ENCODE data around the gene TCF19. TPM values are rescaled to one million over a fixed set of nuclear protein-coding genes. Genes with fewer than 3 reads are reported as not detected.
A peak's percentile ranks its signal among the peaks of the same experiment; 100 is the strongest.

TCF19 gene
- total and polyA plus RNA-seq, 2 experiments from 2014 or later = 18.3 to 28.4 TPM

GRCh38 chr6:31173406-31173805 is 15.0 kb downstream of the TCF19 start:
- DNase-seq = no peak
- H3F3A ChIP-seq (ENCODE audit: insufficient read depth) = peaks cover 18% of the 10 kb centered on the region; the same call in 1 of the 2 replicates
- H3K27me3 ChIP-seq (replicated peaks; ENCODE audit: insufficient read depth) = no peaks in the 10 kb centered on the region
- no peak overlapping the region for H3K9ac ChIP-seq
- TF ChIP-seq EZH2phosphoT487 (IDR thresholded peaks at IDR 0.05; ENCODE audit: insufficient read depth, low read depth) (no peak), EZH2 (IDR thresholded peaks at IDR 0.05; ENCODE audit: insufficient read depth, poor library complexity, severe bottlenecking) (no peak)
- no peak overlapping the region for H2AFZ ChIP-seq
- no peaks in the 10 kb centered on the region for H3K79me2 ChIP-seq (ENCODE audit: insufficient read depth)
- WGBS, 2 experiments (ENCODE audit: low coverage in 1 of 2, low lambda C conversion rate in 2 of 2, missing lambda C conversion rate in 2 of 2) = 66 to 75% methylated on average over 3 of the region's 3 CpGs
- no peaks in the 10 kb centered on the region for H3K9me3 ChIP-seq (ENCODE audit: low read depth)
- H3K9me2 ChIP-seq (ENCODE audit: insufficient read depth) = no peaks in the 10 kb centered on the region
- H3K36me3 ChIP-seq (ENCODE audit: low read depth) = no peaks in the 10 kb centered on the region
- H3K4me2 ChIP-seq (ENCODE audit: unreplicated experiment) = no peak overlapping the region
- in situ Hi-C loops (cut with MboI) = no loop called here
- H3K27ac ChIP-seq = no peak overlapping the region
- H3K4me3 ChIP-seq = no peak overlapping the region
- H4K20me1 ChIP-seq (ENCODE audit: insufficient read depth) = no peaks in the 10 kb centered on the region
- peaks cover 13% of the 10 kb centered on the region for H3K4me1 ChIP-seq (ENCODE audit: insufficient read depth)

GRCh38 chr6:31174378-31174777 is 16.0 kb downstream of the TCF19 start:
- H3K79me2 ChIP-seq (ENCODE audit: insufficient read depth) = no peaks in the 10 kb centered on the region
- 91 to 96% methylated on average over 5 of the region's 5 CpGs for WGBS, 2 experiments (ENCODE audit: low coverage in 1 of 2, low lambda C conversion rate in 2 of 2, missing lambda C conversion rate in 2 of 2)
- no peaks in the 10 kb centered on the region for H3K9me3 ChIP-seq (ENCODE audit: low read depth)
- H3K9ac ChIP-seq = no peak overlapping the region
- in situ Hi-C loops (cut with MboI) = no loop called here
- no peak overlapping the region for H2AFZ ChIP-seq
- no peak for DNase-seq
- no peaks in the 10 kb centered on the region for H4K20me1 ChIP-seq (ENCODE audit: insufficient read depth)
- no peaks in the 10 kb centered on the region for H3K27me3 ChIP-seq (replicated peaks; ENCODE audit: insufficient read depth)
- H3K27ac ChIP-seq = no peak overlapping the region
- peaks cover 12% of the 10 kb centered on the region; the same call in 1 of the 2 replicates for H3F3A ChIP-seq (ENCODE audit: insufficient read depth)
- no peak for TF ChIP-seq EZH2 (IDR thresholded peaks at IDR 0.05; ENCODE audit: insufficient read depth, poor library complexity, severe bottlenecking)
- TF ChIP-seq EZH2phosphoT487 (IDR thresholded peaks at IDR 0.05; ENCODE audit: insufficient read depth, low read depth) = no peak
- no peak overlapping the region for H3K4me3 ChIP-seq
- no peak overlapping the region for H3K4me2 ChIP-seq (ENCODE audit: unreplicated experiment)
- no peaks in the 10 kb centered on the region for H3K36me3 ChIP-seq (ENCODE audit: low read depth)
- no peaks in the 10 kb centered on the region for H3K9me2 ChIP-seq (ENCODE audit: insufficient read depth)
- H3K4me1 ChIP-seq (ENCODE audit: insufficient read depth) = peaks cover 13% of the 10 kb centered on the region

GRCh38 chr6:31175971-31176370 is 17.6 kb downstream of the TCF19 start:
- peak overlapping the region; percentile 51 for H3K27ac ChIP-seq
- TF ChIP-seq EZH2 (IDR thresholded peaks at IDR 0.05; ENCODE audit: insufficient read depth, poor library complexity, severe bottlenecking) (no peak), EZH2phosphoT487 (IDR thresholded peaks at IDR 0.05; ENCODE audit: insufficient read depth, low read depth) (no peak)
- peak overlapping the region; percentile 54 for H3K4me2 ChIP-seq (ENCODE audit: unreplicated experiment)
- H3K4me3 ChIP-seq = no peak overlapping the region
- H3K9me3 ChIP-seq (ENCODE audit: low read depth) = no peaks in the 10 kb centered on the region
- no peaks in the 10 kb centered on the region for H3K36me3 ChIP-seq (ENCODE audit: low read depth)
- H2AFZ ChIP-seq = peak overlapping the region; percentile 74
- H3F3A ChIP-seq (ENCODE audit: insufficient read depth) = peaks cover 12% of the 10 kb centered on the region; the same call in 1 of the 2 replicates
- H3K79me2 ChIP-seq (ENCODE audit: insufficient read depth) = no peaks in the 10 kb centered on the region
- H3K4me1 ChIP-seq (ENCODE audit: insufficient read depth) = peaks cover 13% of the 10 kb centered on the region
- DNase-seq = peak; percentile 69
- H4K20me1 ChIP-seq (ENCODE audit: insufficient read depth) = no peaks in the 10 kb centered on the region
- 31 to 35% methylated on average over 3 of the region's 3 CpGs for WGBS, 2 experiments (ENCODE audit: low coverage in 1 of 2, low lambda C conversion rate in 2 of 2, missing lambda C conversion rate in 2 of 2)
- peak overlapping the region; percentile 31; the same call in 1 of the 2 replicates for H3K9ac ChIP-seq
- H3K27me3 ChIP-seq (replicated peaks; ENCODE audit: insufficient read depth) = no peaks in the 10 kb centered on the region
- in situ Hi-C loops (cut with MboI) = no loop called here
- H3K9me2 ChIP-seq (ENCODE audit: insufficient read depth) = no peaks in the 10 kb centered on the region

- in situ Hi-C loops (cut with MboI) = no loop called here
- Histone ChIP-seq H3K9me3 (ENCODE audit: low read depth) (no peaks in the 10 kb centered on the region), H3K79me2 (ENCODE audit: insufficient read depth) (no peaks in the 10 kb centered on the region), H3K4me2 (ENCODE audit: unreplicated experiment) (no peak overlapping the region), H3K27ac (no peak overlapping the region), H3K4me3 (no peak overlapping the region), H3K27me3 (replicated peaks; ENCODE audit: insufficient read depth) (no peaks in the 10 kb centered on the region), H4K20me1 (ENCODE audit: insufficient read depth) (no peaks in the 10 kb centered on the region), H3F3A (ENCODE audit: insufficient read depth) (peaks cover 12% of the 10 kb centered on the region; the same call in 1 of the 2 replicates), H2AFZ (peak overlapping the region; percentile 17; the same call in 1 of the 2 replicates), H3K9me2 (ENCODE audit: insufficient read depth) (no peaks in the 10 kb centered on the region), H3K36me3 (ENCODE audit: low read depth) (no peaks in the 10 kb centered on the region), H3K4me1 (ENCODE audit: insufficient read depth) (peaks cover 13% of the 10 kb centered on the region), H3K9ac (no peak overlapping the region)
- WGBS, 2 experiments (ENCODE audit: low coverage in 1 of 2, low lambda C conversion rate in 2 of 2, missing lambda C conversion rate in 2 of 2) = 59 to 63% methylated on average over 8 of the region's 8 CpGs
- DNase-seq = no peak
- TF ChIP-seq EZH2 (IDR thresholded peaks at IDR 0.05; ENCODE audit: insufficient read depth, poor library complexity, severe bottlenecking) = no peak
- TF ChIP-seq EZH2phosphoT487 (IDR thresholded peaks at IDR 0.05; ENCODE audit: insufficient read depth, low read depth) = no peak
Measured at GRCh38 chr6:31178143-31179041, 20.0 kb downstream of the TCF19 start.
